GM23338 (cell line): ENCODE data around the gene DDX23. TPM values are rescaled to one million over a fixed set of nuclear protein-coding genes. Genes with fewer than 3 reads are reported as not detected.

Experiments used
- ATAC-seq: fragments of 200-7000 bp; cut with Tn5 transposase; 3 replicates; pipeline ENCODE4 v1.9.1; 2020
- DNase-seq: peaks from one replicate; pipeline ENCODE4 v3.0.0-alpha.2; 2015; ENCODE audit warnings: low spot score
- H2AFZ ChIP-seq: fragments of 200-600 bp; sonication (generic); 2 replicates; pipeline ENCODE4 v1.8.0; 2016; ENCODE audit warnings: antibody characterized with exemption, mild to moderate bottlenecking, moderate library complexity
- H3F3A ChIP-seq: fragments of 200-600 bp; sonication (generic); replicated peaks from 2 replicates; pipeline ENCODE4 v1.8.0; 2017; ENCODE audit warnings: antibody characterized with exemption, mixed run types, low read depth
- H3K27ac ChIP-seq: fragments of 200-600 bp; sonication (generic); 2 replicates; pipeline ENCODE4 v1.6.1; 2016; ENCODE audit warnings: low read depth
- H3K27me3 ChIP-seq: fragments of 200-600 bp; sonication (generic); 2 replicates; pipeline ENCODE4 v1.8.0; 2016; ENCODE audit warnings: mild to moderate bottlenecking, mixed run types, moderate library complexity; ENCODE audit not compliant: insufficient read depth
- H3K36me3 ChIP-seq: fragments of 200-600 bp; sonication (generic); 2 replicates; pipeline ENCODE4 v1.8.0; 2016; ENCODE audit warnings: mild to moderate bottlenecking; ENCODE audit not compliant: insufficient read depth
- H3K4me1 ChIP-seq: fragments of 200-600 bp; sonication (generic); 2 replicates; pipeline ENCODE4 v1.8.0; 2016; ENCODE audit warnings: mild to moderate bottlenecking, moderate library complexity; ENCODE audit not compliant: insufficient read depth
- H3K4me2 ChIP-seq: fragments of 200-600 bp; sonication (generic); 2 replicates; pipeline ENCODE4 v1.7.1; 2017; ENCODE audit warnings: mixed run types
- H3K4me3 ChIP-seq: fragments of 200-600 bp; sonication (generic); 2 replicates; pipeline ENCODE4 v1.6.1; 2016; ENCODE audit warnings: mixed run types
- H3K79me2 ChIP-seq: fragments of 200-600 bp; sonication (generic); replicated peaks from 2 replicates; pipeline ENCODE4 v1.8.0; 2017; ENCODE audit warnings: mild to moderate bottlenecking; ENCODE audit not compliant: insufficient read depth
- H3K9me2 ChIP-seq: fragments of 200-600 bp; sonication (generic); 2 replicates; pipeline ENCODE4 v1.8.0; 2017; ENCODE audit not compliant: insufficient read depth
- H4K20me1 ChIP-seq: fragments of 200-600 bp; sonication (generic); replicated peaks from 2 replicates; pipeline ENCODE4 v1.8.0; 2017; ENCODE audit warnings: mild to moderate bottlenecking; ENCODE audit not compliant: insufficient read depth
- H3K27ac Mint-ChIP-seq: 2 replicates; pipeline ENCODE4 v1.8.0; 2020; ENCODE audit warnings: inconsistent platforms, mild to moderate bottlenecking, moderate library complexity, mixed read lengths
- H3K27me3 Mint-ChIP-seq: 3 replicates; pipeline ENCODE4 v1.8.0; 2022; ENCODE audit warnings: low read depth, mild to moderate bottlenecking, moderate library complexity, mixed read lengths, inconsistent platforms; ENCODE audit not compliant: insufficient read depth, poor library complexity
- H3K36me3 Mint-ChIP-seq: 3 replicates; pipeline ENCODE4 v1.8.0; 2021; ENCODE audit warnings: low read depth, mild to moderate bottlenecking, inconsistent platforms, moderate library complexity, mixed read lengths
- H3K4me1 Mint-ChIP-seq: 3 replicates; pipeline ENCODE4 v1.8.0; 2020; ENCODE audit warnings: mild to moderate bottlenecking, inconsistent platforms, mixed read lengths
- H3K4me3 Mint-ChIP-seq: 3 replicates; pipeline ENCODE4 v1.8.0; 2021; ENCODE audit warnings: moderate library complexity, mild to moderate bottlenecking, inconsistent platforms, mixed read lengths
- H3K9me3 Mint-ChIP-seq: 3 replicates; pipeline ENCODE4 v1.8.0; 2020; ENCODE audit warnings: moderate library complexity, mild to moderate bottlenecking, inconsistent platforms, mixed read lengths
- CREB1 ChIP-seq: fragments of 250-450 bp; sonication (Bioruptor Pico); IDR thresholded peaks from 2 replicates; pipeline ENCODE4 v1.5.0; 2020; ENCODE audit warnings: low read depth, mild to moderate bottlenecking, moderate library complexity
- EZH2 ChIP-seq: fragments of 200-600 bp; sonication (generic); IDR thresholded peaks from one replicate; pipeline ENCODE4 v1.8.0; 2017; ENCODE audit warnings: antibody characterized with exemption, mild to moderate bottlenecking, low read depth; ENCODE audit not compliant: unreplicated experiment
- EZH2phosphoT487 ChIP-seq: fragments of 200-600 bp; sonication (generic); IDR thresholded peaks from one replicate; pipeline ENCODE4 v1.8.1; 2018; ENCODE audit warnings: antibody characterized with exemption; ENCODE audit not compliant: unreplicated experiment
- JUNB ChIP-seq: IDR thresholded peaks from one replicate; pipeline ENCODE4 v1.6.1; 2016; ENCODE audit warnings: antibody characterized with exemption; ENCODE audit not compliant: unreplicated experiment
- NANOG ChIP-seq: IDR thresholded peaks from 2 replicates; pipeline ENCODE4 v1.6.1; 2016; ENCODE audit warnings: antibody characterized with exemption, borderline replicate concordance
- POLR2AphosphoS5 ChIP-seq: IDR thresholded peaks from 2 replicates; pipeline ENCODE4 v1.6.1; 2016; ENCODE audit warnings: antibody characterized with exemption, low read depth
- STAT1 ChIP-seq: IDR thresholded peaks from one replicate; pipeline ENCODE4 v1.6.1; 2016; ENCODE audit warnings: antibody characterized with exemption; ENCODE audit not compliant: unreplicated experiment
- ZNF114 ChIP-seq: fragments of 250-450 bp; sonication (Bioruptor Pico); IDR thresholded peaks from 2 replicates; pipeline ENCODE4 v1.5.0; 2020; ENCODE audit warnings: mild to moderate bottlenecking, moderate library complexity
- ZNF331 ChIP-seq: fragments of 250-450 bp; sonication (Bioruptor Pico); IDR thresholded peaks from 2 replicates; pipeline ENCODE4 v1.5.0; 2020; ENCODE audit warnings: low read depth, mild to moderate bottlenecking, moderate library complexity
- polyA plus RNA-seq: library from polyadenylated mRNA; unstranded; fragments of >200 nt; fragmentation: Nextera tagmentation; extraction: Ambion mirVana; gene quantifications from 2 replicates; pipeline ENCODE4 v1.2.1, GENCODE V29; 2016
- total RNA-seq: library from RNA; depleted of rRNA; stranded (reverse); fragments of >200 nt; shearing (Covaris generic); gene quantifications from 2 replicates; pipeline ENCODE4 v1.2.3, GENCODE V29; 2014
- TF ChIP-seq, protein P1 (sequence below): fragments of 250-450 bp; sonication (Bioruptor Pico); IDR thresholded peaks from 2 replicates; pipeline ENCODE4 v1.5.0; 2020; ENCODE audit warnings: mild to moderate bottlenecking, moderate library complexity
- TF ChIP-seq, protein P2 (sequence below): IDR thresholded peaks from one replicate; pipeline ENCODE4 v1.6.1; 2018; ENCODE audit warnings: antibody characterized with exemption; ENCODE audit not compliant: unreplicated experiment
- TF ChIP-seq, protein P3 (sequence below), 2 experiments: fragments of 200-600 bp in 1 of 2; sonication (generic) in 1 of 2; conservative IDR thresholded peaks; 2 replicates each; pipeline versions ENCODE4 v1.5.1 to v1.6.1; 2016 to 2017; ENCODE audit warnings: antibody characterized with exemption in 2 of 2, low read depth in 2 of 2, mild to moderate bottlenecking in 2 of 2, moderate library complexity in 1 of 2
- TF ChIP-seq, protein P4 (sequence below): IDR thresholded peaks from 2 replicates; pipeline ENCODE4 v1.6.1; 2016; ENCODE audit warnings: antibody characterized with exemption

DDX23 gene
- total and polyA plus RNA-seq, 2 experiments from 2014 or later: 31.7 to 78.5 TPM

DNA sequence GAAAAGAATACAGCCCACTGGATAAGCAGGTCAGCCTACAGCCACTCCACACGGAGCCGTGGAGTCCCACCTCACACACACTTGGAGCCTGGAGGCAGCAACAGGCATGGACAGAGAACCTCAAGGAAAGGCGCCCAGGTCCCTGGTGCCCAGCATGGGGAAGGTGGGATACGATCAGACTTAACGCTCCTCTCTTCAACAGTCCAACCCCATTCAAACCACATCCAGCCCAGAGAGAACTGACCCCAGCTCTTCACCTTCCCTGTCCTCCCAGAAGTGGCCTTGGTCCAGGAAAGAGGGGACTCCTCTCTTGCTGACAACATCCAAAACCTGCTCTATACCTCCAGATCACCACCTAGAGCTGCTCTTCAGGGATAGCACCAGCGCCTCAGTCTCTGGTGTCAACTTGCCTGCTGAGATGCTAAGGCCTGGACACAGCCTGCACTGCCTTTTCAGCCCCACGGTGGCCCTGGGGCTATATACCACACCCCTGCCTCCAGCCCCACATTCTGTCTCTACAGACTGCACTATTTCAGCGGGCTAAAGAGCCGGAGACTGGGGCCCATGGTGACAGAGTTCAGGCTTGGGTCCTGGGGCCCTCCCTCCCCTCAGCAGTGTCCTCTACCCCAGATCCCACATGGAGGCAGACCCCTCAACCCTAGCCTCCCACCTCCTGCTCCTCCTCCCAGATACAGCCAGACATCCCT lies 70.1 kb downstream of the DDX23 start:
- no peaks in the 10 kb centered on the region for H3K9me2 ChIP-seq
- no peaks in the 10 kb centered on the region for H3K79me2 ChIP-seq
- H3F3A ChIP-seq: no peaks in the 10 kb centered on the region
- H2AFZ ChIP-seq: no peak overlapping the region
- TF ChIP-seq, protein P1, sequence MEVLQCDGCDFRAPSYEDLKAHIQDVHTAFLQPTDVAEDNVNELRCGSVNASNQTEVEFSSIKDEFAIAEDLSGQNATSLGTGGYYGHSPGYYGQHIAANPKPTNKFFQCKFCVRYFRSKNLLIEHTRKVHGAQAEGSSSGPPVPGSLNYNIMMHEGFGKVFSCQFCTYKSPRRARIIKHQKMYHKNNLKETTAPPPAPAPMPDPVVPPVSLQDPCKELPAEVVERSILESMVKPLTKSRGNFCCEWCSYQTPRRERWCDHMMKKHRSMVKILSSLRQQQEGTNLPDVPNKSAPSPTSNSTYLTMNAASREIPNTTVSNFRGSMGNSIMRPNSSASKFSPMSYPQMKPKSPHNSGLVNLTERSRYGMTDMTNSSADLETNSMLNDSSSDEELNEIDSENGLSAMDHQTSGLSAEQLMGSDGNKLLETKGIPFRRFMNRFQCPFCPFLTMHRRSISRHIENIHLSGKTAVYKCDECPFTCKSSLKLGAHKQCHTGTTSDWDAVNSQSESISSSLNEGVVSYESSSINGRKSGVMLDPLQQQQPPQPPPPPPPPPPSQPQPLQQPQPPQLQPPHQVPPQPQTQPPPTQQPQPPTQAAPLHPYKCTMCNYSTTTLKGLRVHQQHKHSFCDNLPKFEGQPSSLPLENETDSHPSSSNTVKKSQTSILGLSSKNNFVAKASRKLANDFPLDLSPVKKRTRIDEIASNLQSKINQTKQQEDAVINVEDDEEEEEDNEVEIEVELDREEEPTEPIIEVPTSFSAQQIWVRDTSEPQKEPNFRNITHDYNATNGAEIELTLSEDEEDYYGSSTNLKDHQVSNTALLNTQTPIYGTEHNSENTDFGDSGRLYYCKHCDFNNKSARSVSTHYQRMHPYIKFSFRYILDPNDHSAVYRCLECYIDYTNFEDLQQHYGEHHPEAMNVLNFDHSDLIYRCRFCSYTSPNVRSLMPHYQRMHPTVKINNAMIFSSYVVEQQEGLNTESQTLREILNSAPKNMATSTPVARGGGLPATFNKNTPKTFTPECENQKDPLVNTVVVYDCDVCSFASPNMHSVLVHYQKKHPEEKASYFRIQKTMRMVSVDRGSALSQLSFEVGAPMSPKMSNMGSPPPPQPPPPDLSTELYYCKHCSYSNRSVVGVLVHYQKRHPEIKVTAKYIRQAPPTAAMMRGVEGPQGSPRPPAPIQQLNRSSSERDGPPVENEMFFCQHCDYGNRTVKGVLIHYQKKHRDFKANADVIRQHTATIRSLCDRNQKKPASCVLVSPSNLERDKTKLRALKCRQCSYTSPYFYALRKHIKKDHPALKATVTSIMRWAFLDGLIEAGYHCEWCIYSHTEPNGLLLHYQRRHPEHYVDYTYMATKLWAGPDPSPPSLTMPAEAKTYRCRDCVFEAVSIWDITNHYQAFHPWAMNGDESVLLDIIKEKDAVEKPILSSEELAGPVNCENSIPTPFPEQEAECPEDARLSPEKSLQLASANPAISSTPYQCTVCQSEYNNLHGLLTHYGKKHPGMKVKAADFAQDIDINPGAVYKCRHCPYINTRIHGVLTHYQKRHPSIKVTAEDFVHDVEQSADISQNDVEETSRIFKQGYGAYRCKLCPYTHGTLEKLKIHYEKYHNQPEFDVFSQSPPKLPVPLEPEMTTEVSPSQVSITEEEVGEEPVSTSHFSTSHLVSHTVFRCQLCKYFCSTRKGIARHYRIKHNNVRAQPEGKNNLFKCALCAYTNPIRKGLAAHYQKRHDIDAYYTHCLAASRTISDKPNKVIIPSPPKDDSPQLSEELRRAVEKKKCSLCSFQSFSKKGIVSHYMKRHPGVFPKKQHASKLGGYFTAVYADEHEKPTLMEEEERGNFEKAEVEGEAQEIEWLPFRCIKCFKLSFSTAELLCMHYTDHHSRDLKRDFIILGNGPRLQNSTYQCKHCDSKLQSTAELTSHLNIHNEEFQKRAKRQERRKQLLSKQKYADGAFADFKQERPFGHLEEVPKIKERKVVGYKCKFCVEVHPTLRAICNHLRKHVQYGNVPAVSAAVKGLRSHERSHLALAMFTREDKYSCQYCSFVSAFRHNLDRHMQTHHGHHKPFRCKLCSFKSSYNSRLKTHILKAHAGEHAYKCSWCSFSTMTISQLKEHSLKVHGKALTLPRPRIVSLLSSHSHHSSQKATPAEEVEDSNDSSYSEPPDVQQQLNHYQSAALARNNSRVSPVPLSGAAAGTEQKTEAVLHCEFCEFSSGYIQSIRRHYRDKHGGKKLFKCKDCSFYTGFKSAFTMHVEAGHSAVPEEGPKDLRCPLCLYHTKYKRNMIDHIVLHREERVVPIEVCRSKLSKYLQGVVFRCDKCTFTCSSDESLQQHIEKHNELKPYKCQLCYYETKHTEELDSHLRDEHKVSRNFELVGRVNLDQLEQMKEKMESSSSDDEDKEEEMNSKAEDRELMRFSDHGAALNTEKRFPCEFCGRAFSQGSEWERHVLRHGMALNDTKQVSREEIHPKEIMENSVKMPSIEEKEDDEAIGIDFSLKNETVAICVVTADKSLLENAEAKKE (CRISPR knock-in tag): no peak
- TF ChIP-seq, protein P2, sequence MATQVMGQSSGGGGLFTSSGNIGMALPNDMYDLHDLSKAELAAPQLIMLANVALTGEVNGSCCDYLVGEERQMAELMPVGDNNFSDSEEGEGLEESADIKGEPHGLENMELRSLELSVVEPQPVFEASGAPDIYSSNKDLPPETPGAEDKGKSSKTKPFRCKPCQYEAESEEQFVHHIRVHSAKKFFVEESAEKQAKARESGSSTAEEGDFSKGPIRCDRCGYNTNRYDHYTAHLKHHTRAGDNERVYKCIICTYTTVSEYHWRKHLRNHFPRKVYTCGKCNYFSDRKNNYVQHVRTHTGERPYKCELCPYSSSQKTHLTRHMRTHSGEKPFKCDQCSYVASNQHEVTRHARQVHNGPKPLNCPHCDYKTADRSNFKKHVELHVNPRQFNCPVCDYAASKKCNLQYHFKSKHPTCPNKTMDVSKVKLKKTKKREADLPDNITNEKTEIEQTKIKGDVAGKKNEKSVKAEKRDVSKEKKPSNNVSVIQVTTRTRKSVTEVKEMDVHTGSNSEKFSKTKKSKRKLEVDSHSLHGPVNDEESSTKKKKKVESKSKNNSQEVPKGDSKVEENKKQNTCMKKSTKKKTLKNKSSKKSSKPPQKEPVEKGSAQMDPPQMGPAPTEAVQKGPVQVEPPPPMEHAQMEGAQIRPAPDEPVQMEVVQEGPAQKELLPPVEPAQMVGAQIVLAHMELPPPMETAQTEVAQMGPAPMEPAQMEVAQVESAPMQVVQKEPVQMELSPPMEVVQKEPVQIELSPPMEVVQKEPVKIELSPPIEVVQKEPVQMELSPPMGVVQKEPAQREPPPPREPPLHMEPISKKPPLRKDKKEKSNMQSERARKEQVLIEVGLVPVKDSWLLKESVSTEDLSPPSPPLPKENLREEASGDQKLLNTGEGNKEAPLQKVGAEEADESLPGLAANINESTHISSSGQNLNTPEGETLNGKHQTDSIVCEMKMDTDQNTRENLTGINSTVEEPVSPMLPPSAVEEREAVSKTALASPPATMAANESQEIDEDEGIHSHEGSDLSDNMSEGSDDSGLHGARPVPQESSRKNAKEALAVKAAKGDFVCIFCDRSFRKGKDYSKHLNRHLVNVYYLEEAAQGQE: no peak
- TF ChIP-seq STAT1 (no peak), ZNF114 (CRISPR knock-in tag) (no peak), CREB1 (CRISPR knock-in tag) (no peak), POLR2AphosphoS5 (no peak), ZNF331 (no peak), JUNB (no peak), EZH2phosphoT487 (no peak), NANOG (no peak), EZH2 (no peak)
- TF ChIP-seq, protein P3, sequence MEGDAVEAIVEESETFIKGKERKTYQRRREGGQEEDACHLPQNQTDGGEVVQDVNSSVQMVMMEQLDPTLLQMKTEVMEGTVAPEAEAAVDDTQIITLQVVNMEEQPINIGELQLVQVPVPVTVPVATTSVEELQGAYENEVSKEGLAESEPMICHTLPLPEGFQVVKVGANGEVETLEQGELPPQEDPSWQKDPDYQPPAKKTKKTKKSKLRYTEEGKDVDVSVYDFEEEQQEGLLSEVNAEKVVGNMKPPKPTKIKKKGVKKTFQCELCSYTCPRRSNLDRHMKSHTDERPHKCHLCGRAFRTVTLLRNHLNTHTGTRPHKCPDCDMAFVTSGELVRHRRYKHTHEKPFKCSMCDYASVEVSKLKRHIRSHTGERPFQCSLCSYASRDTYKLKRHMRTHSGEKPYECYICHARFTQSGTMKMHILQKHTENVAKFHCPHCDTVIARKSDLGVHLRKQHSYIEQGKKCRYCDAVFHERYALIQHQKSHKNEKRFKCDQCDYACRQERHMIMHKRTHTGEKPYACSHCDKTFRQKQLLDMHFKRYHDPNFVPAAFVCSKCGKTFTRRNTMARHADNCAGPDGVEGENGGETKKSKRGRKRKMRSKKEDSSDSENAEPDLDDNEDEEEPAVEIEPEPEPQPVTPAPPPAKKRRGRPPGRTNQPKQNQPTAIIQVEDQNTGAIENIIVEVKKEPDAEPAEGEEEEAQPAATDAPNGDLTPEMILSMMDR (conservative IDR thresholded peaks at IDR 0.05; ENCODE audit: low read depth in 2 of 2): no peak
- TF ChIP-seq, protein P4, sequence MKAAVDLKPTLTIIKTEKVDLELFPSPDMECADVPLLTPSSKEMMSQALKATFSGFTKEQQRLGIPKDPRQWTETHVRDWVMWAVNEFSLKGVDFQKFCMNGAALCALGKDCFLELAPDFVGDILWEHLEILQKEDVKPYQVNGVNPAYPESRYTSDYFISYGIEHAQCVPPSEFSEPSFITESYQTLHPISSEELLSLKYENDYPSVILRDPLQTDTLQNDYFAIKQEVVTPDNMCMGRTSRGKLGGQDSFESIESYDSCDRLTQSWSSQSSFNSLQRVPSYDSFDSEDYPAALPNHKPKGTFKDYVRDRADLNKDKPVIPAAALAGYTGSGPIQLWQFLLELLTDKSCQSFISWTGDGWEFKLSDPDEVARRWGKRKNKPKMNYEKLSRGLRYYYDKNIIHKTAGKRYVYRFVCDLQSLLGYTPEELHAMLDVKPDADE: no peak
- peaks cover 27% of the 10 kb centered on the region for H3K4me1 Mint-ChIP-seq
- H3K27me3 Mint-ChIP-seq: peaks cover 9% of the 10 kb centered on the region
- no peak overlapping the region for H3K4me3 Mint-ChIP-seq
- H3K4me2 ChIP-seq: no peak overlapping the region
- no peak overlapping the region for H3K27ac ChIP-seq
- no peak overlapping the region for H3K4me3 ChIP-seq
- H4K20me1 ChIP-seq: no peaks in the 10 kb centered on the region
- H3K36me3 ChIP-seq: no peaks in the 10 kb centered on the region
- no peak overlapping the region for H3K27ac Mint-ChIP-seq
- no peak for ATAC-seq
- peaks cover 9% of the 10 kb centered on the region for H3K4me1 ChIP-seq
- DNase-seq: no peak
- peaks cover 3% of the 10 kb centered on the region; the same call in 1 of the 2 replicates for H3K27me3 ChIP-seq
- no peaks in the 10 kb centered on the region; the same call in 2 of the 3 replicates for H3K9me3 Mint-ChIP-seq
- no peaks in the 10 kb centered on the region; the same call in 1 of the 3 replicates for H3K36me3 Mint-ChIP-seq
